GM21390 (cell line): ENCODE data around the gene ARL4D.
"Not testable (repeated sequence)": the region's sequence is repeated elsewhere in the genome, so short reads cannot be mapped to it uniquely, and the experiment has no call there.

Experiments
- ATAC-seq: cut with Tn5 transposase; IDR thresholded peaks from one replicate; pipeline ENCODE4 v1.9.1; 2021; ENCODE audit not compliant: unreplicated experiment

Gene ARL4D

DNA sequence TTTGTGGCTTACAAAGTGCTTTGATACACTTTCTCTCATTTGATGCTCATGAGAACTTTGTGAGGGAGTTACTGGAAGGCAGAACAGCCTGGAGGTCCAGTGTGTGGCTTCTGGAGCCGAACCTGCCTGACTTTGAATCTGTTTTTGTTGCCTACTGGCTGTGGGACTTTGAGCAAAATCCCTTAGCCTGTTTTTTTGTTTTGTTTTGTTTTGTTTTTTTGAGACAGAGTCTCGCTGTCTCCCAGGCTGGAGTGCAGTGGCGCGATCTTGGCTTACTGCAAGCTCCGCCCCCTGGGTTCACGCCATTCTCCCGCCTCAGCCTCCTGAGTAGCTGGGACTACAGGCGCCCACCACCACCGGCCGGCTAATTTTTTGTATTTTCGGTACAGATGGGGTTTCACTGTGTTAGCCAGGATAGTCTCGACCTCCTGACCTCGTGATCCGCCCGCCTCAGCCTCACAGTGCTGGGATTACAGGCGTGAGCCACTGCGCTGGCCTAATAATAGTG lies 20.6 kb downstream of the ARL4D start:
- ATAC-seq = not testable (repeated sequence)

DNA sequence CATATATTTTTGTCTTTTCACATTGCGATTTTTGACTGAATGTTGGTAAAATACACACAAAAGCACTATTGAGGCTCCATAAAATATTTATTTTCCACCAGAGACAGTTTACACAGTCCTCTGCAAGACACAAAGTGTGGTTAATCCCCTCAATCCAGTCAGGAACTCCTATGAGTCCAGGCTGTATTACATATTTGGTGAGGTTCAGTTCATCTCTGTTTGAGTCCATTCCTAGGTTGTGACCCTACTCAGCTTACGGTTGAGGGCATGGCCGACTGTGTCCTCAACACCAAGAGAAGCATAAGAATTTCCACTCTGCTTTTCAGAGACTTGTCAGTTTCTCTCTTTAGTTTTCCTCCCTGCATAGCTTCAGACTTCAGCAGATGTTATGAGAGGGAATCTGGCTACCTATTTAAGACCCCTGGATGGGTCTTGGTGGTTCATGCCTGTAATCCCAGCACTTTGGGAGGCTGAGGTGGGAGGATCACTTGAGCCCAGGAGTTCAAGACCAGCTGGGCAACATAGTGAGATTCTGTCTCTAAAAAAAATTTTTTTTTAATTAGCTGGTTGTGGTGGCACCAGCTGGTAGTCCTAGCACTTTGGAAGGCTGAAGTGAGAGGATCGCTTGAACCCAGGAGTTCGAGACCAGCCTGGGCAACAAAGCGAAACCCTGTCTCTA lies 25.1 kb downstream of the ARL4D start:
- no peak for ATAC-seq

DNA sequence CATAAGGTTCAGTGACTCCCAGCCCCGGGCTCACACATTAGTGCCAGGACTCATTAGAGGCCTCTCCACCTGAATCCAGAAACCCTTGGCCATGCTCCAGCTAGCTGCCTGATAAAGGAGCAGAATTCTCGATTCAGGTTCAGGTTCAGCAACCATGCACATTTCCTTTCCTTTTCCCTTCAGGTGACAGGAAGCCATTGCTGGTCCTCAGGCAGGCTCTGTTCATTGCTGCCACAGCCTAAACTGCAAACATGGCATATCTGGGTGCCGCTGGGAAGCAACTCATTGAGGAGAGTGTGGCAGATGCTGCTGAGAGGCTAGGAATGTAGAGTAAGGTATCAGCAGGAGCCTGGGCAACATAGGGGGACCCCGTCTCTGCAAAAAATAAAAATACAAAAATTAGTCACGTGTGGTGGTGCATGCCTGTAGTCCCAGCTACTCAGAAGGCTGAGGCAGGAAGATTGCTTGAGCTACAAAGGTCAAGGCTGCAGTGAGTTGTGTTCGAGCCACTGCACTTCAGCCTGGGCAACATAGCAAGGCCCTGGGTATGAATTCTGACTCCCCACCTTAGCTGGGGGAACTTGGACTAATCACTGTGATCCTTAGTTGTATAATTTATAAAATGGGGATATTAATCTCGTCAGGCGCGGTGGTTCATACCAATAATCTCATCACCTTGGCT lies 28.7 kb downstream of the ARL4D start:
- no peak for ATAC-seq

DNA sequence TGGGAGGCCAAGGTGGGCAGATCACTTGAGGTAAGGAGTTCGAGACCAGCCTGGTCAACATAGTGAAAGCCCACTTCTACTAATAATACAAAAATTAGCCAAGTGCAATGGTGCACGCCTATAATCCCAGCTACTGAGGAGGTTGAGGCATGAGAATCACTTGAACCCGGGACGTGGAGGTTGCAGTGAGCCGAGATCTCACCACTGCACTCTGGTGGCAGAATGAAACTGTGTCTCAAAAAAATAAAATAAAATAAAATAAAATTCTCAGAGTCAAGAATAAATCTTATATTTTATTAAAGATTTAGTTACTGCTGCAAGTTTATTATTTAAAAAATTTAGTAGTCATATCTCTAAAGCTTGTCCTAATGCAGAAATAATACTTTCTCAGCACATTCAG lies 29.7 kb downstream of the ARL4D start:
- ATAC-seq = no peak

DNA sequence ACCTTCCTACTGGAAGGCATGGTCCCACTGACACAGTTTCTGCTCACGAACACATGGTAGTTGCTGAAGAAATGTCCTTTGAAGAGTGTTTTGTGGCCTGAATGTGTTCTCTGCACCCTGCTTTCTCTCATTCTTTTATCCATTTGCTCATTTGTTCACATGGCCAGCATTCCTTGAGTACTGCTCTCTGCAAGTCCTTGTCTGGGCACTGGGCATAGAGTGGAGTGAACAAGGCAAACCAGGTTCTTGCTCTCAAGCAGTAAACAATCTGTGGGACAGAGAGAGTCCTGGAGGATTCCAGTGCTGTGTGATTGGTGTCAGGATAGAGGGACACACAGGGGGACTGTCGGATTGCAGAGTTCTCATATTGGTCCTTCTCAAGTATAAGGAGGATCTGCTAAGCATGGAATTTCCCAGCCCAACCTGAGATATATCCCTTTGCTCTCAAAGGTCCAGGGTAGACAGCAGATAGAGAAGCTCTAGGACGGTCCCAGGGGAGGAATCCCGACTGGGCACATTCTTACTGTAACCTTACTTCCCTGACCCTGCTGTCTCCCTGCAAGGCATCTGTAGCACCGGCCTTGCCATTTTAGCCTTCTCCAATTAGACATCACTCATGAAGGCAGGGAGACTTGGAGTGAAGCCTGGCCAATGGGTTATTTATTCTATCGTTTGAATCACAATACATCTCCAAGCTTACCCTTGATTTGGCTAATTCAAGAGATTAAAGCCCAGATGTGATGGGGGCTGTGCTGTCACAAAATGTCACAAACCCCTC lies 32.3 kb downstream of the ARL4D start:
- ATAC-seq = no peak

DNA sequence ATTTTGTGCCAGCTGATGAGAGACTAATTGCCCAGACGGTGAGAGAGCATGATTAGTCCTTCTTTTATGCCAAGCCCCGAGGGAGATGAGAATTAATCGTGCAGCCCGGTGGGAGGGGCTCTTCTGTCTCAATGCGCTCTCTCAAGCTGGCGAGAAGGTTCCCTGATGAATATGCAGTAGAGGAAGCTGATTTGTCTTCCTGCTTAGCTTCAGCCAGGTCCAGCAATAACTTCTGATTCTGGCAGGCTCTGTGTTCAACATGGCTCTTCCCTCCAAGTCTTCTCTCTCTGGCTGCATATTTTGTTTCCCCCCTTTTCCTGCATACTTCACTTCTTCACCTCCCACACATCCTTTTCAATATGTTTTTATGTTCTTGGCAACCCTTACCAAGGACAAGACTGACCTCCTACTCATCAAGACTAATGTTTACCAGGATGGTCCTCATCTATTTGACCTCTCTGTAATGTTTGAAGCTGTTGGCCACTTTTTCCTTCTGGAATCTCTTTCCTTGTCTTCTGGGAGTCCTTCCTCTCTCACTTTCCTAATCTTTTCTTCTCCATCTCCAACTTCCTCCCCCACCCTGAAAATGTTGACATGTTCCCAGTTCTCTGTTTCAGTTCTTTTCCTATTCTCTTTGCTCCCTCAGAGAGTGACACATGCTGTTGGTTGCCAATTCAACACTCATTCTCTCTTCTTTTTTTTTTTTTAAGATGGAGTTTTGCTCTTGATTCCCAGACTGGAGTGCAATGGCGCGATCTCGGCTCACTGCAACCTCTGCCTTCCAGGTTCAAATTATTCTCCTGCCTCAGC lies 33.1 kb downstream of the ARL4D start:
- no peak for ATAC-seq

DNA sequence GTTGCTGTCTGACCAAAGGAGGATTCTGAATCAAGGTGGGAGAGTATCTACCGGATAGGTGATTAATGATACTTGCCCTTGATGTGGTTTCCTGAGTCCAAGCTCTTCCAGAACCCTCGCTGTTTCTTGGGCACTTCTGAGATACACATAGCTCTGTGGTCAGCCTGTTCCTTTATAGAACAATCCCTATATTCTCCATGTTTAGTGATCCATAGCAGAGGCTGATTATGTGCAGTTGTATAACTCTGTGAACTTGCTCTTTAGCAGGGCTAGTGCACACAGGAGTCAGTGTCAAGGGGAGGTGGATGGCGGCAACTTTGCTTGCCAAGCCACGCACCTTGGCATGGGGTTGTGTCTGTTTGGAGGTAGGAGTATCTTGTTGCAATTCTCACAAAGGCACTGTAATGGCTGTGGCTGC lies 36.1 kb downstream of the ARL4D start:
- no peak for ATAC-seq

DNA sequence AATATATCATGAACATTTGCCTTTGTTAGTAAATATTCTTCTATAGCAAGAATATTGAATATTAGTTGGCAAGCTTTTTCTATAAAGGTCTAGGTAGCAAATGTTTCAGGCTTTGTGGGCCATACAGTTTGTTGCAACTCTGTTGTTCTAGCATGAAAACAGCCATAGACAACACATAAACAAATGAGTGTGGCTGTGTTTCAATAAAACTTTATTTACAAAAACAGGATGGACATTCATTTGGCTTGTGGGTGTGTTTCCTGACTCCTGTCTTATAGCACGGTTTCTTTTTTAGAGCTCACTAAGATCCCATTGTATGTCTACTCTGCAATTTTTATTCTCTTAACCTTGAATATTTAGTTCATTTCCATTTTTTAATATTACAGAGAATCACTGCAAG lies 39.0 kb downstream of the ARL4D start:
- no peak for ATAC-seq

DNA sequence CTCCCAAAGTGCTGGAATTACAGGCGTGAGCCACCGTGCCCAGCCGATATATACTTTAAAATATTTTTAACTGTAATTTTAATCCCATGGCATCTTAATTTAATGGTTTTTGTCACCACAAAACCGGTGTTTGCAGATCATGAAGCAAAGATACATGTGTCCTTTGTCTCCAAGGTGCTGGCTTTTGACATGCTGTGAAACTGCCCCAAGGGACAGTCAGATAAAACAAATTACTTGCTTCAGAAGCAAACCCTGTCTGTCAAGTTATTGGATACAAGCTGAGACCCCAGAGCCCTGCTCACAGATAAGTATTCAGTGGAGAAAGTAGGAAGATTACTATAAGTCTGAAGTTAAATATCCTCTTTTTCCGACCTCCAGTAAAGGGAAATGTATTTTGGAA lies 39.8 kb downstream of the ARL4D start:
- no peak for ATAC-seq

DNA sequence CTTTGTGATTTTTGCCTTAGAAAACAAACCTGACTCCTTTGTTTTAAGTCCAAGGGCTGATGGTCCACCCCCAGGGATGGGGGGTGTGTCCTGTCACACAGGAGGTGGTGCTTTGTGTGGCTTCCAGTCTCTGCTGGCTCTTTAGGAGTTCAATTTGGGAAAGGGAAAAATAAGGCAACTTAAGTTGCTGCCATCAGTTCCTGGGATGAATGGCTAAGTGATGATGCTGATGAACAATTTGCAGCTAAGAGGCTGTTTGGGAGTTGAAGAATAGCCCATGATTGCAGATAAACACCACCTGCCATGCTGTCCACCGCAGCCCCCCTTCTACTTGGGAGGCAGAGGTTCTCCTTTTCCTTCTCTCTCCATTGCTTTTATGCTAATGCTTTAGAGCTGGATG lies 40.2 kb downstream of the ARL4D start:
- ATAC-seq = no peak

DNA sequence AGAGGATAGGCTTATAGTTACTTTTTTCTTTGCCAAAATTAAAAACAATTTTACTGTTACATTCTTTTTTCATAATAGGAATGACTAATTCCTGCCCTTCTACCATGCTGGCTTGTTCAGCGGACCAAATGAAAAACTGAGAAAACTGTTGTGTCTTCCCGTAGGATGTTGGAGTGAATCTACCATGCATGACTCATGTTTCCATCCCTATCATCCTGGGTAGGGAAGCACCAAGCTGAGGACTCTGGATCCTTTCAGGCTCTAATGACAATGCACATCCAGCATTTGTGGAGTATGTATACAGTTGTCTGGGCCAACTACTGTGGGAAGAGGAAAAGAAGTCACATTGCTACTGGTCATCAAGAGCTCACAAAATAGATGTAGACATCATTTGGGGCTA lies 43.9 kb downstream of the ARL4D start:
- ATAC-seq = no peak

DNA sequence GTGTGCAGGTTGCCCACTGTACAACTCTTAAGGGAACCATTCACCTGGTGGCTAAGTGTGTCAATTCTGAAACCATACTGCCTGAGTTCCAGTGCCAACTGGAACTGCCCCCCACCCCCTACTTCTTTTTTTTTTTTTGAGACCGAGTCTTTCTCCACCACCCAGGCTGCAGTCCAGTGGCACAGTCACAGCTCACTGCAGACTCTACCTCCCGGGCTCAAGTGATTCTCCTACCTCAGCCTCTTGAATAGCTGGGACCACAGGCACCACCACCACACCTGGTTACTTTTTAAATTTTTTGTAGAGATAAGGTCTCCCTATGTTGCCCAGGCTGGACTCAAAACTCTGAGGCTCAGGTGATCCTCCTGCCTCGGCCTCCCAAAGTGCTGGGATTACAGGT lies 44.6 kb downstream of the ARL4D start:
- ATAC-seq = no peak

DNA sequence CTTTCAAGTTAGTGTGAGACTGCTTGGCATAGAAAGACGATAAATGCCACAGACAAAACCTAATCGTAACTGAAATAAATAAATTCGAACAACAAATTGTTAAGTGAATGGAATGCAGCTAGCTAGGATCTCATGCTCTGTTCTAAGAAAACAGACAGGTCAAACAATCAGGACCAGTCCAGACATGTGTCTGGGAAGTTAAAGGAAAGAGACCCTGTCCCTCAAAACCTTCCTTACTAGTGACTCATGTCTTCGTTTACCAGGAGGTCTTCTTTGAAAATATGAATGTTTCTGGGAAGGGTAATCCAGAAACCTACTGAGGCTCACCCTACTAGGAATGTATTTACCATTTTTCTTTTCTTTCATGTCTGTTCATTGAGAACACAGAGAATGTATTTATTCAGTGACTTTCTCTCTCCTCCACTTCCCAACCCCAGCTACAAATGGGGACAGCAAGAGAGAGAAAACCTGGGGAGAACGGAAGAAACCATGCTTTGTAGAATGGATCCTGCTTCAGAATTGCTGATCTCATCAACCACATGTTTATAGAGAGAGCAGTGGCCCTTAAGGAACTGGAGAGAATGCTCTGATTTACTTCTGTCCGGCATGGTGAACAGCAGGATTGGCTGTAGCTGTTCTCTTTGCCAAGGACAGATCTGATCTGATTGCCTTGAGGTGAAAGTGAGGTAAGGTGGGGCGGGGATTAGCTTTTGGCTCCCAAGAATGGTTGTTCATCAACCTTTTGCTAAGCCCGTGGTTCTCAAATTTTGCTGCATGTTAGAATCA lies 45.6 kb downstream of the ARL4D start:
- no peak for ATAC-seq

DNA sequence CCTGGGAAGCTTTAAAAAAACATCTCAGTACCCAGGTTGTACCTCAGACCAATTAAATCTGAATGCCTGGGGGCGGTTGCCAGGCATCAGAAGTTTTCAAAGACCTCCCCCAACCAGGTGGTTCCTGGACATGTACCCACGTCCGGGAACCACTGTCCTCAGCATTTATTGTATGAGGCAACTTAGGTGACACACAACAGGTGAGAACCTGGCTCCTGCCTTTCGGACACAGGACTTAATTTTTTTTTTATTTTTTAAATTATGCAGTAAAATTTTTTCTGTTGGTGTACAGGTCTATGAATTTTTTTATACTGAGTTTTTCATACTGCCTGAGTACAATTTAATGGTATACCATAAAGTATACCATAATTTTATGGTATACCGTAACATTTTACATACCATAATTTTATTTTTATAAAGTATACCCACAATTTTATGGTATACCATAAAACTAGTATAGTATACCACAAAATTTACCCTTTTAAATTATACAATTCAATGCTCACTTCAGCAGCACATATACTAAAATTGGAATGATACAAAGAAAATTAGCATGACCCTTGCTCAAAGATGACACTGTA lies 46.3 kb downstream of the ARL4D start:
- no peak for ATAC-seq

DNA sequence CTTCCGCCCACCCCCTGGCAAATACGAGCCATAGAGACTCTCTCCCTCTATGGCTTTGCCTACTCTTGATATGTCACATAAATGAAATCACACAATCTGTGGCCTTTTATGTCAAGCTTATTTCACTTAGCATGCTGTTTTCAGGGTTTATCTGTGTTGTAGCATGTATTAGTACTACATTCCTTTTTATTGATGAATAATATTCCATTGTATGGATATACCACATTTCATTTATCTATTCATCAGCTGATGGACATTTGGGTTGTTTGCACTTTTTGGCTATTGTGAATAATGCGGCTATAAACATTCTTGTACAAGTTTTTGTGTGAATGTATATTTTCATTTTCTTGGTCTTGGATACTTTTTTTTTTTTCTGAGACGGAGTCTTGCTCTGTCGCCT lies 48.0 kb downstream of the ARL4D start:
- ATAC-seq = no peak

DNA sequence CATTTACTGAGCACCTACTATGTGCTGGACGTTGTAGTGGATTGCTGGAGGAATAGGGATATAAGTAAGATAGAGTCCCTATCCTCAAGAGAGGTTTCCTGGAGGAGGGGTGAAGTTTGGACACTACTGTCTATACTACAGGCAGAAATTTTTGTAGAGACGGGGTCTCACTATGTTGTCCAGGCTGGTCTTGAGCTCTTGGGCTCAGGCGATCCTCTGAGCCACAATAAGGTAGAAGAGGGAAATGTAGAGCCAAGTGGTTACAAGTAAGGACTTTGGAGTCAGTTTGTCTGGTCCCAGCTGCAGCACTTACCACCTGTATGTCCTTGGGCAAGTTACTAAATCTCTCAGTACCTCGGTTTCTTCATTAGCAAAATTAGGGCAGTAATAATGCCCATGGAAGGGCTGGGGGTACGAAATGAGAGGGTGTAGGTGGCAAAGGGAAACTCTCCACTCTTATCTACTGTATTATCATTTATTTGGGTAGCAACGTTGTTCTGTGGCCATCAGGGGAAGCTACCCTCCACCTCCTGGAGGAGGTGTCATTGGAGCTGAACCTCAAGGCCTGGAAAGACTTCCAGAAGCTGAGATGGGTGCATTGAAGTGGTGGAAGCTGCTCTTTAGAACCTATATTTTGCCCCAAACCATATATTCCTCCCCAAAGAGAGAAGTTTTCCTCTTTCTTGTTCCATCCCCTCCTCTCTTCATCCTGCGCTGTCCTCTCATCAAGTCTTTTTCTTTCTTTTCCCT lies 50.1 kb downstream of the ARL4D start:
- no peak for ATAC-seq

DNA sequence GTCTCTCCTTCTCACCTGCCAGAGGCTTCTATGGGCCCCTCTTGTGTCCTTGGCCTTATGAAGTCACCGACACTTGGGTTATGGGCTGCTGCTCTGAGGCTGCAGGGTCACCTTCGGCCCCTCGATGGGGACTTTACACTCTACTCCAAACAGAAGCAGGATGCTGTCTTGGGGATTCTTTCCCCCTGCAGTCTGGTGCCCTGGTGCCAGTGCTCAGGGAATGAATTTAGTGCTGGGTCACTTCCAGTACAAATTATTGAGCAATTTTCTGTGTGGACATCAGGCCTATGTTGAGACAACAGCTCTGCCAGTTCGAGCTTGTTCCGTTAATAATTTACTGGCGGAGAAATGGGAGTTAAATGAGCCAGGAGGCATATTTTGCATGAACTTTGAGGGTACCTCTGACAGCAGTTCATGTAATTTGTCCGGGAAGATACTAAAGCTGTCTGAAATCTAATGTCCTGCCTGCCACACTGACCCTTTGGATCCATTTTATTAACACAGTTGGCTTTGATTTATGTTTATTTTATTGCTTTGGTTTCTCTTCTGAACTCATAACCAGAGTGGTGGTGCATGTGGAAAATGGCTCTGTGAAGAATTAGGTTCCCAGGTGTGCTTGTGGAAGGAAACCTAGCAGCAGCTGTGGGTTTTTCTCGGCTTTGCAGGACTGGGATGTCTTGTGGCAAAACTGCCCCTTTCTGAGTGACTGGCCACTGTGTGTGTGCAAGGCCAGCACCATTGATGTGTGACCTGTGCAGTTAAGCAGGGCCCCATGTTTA lies 50.9 kb downstream of the ARL4D start:
- no peak for ATAC-seq
